GM12874 (cell line): ENCODE results near the gene MRPL33.

Experiments used
- CTCF ChIP-seq: IDR thresholded peaks from 2 replicates; pipeline ENCODE4 v1.5.1; 2011; ENCODE audit warnings: low read depth, mild to moderate bottlenecking, control low read depth, low read length, moderate library complexity; ENCODE audit not compliant: insufficient read depth

MRPL33 gene

GRCh38 chr2:27800856-27801255 lies 29.3 kb downstream of the MRPL33 start:
- TF ChIP-seq CTCF = no peak

- TF ChIP-seq CTCF = no peak
Measured at GRCh38 chr2:27802547-27802946, 31.0 kb downstream of the MRPL33 start.

DNA sequence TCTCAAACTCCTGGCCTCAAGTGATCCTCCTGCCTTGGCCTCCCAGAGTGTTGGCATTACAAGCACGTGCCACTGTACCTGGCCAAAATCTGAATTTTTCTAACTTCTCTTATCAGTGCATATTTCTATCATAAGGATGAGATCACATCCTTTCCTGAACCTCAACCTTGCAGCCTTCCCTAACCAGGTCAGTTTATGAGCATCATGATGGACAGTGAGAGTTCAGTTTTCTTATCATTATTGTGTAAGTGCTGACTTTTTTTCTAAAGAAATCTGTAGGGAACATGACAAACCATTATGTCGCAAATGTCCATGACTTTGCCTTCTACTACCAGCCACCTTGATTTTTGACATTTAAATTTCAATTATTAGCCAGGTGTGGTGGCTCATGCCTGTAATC lies 31.5 kb downstream of the MRPL33 start:
- TF ChIP-seq CTCF = no peak

DNA sequence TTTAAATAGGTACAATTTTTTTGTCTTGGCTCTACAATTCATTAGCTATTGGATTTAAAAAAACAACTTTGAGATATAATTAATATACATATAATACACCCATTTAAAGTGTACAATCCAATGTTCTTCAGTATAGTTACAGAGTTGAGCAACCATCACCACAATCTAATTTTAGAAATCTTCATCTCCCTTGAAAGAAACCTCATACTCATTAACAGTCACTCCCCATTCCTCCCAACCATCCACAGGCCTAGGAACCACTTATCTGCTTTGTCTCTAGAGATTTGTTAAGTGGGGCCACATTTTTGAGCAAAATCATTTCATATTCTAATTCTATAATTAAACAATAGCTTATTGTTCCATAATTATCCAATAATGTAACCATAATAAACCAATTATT lies 32.6 kb downstream of the MRPL33 start:
- TF ChIP-seq CTCF = no peak

- TF ChIP-seq CTCF = no peak
Measured at GRCh38 chr2:27805180-27805579, 33.7 kb downstream of the MRPL33 start.

GRCh38 chr2:27806311-27807059 lies 35.0 kb downstream of the MRPL33 start:
- no peak for TF ChIP-seq CTCF

DNA sequence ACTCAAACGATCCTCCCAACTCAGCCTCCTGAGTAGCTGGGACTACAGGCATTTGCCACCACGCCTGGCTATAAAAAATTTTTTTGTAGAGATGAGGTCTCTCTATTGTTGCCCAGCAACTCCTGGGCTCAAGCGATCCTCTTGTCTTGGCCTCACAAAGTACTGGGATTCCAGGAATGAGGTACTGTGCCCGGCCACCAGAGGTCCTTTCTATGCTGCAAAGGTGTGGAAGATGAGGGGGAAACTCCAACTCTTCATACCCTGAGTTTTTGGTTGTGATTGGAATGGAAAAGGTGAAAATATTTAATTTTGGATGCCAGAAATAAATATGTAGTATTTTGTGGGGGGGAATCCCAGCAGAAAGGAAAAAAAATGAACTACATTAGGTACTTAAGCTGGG lies 36.0 kb downstream of the MRPL33 start:
- peak; percentile 25; the same call in 1 of the 2 replicates for TF ChIP-seq CTCF
